ENCODE results near the gene DIDO1.

DIDO1 gene

DNA sequence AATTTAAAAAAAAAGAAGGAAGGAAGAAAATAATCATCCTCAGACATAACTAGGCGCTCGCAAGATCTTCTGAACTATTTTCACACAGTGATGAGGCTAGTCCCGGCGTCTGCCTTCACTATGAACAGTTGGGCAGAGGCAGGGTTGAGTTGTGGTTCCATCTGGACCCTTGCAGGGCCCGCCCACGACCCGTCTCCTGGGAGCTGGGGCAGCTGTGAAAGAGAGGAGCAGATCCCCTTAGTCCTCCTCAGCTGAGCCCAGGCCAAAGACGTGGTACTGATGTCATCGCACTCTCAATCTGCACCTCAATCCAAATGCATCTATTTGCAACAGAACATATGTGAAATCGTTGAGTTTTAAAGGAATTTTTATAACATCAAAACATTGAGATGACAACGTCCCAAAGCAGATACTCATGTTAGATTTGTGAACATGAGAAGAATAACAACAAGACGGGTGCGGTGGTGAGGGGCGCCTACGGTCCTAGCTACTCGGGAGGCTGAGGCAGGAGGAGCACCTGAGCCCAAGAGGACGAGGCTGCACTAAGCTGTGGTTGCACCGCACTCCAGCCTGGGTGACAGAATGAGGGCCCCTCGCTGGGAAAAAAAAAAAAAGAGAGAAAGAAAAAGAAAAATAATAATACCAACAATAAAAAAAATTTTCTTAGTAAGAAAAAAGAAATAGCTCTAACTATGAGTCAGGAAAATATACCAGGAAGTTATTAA is 80.0 kb downstream of the DIDO1 start:
- no peak for FAIRE-seq

- no peak for FAIRE-seq
These were observed 80.7 kb downstream of the DIDO1 start for GRCh38 chr20:62845416-62846160.

- FAIRE-seq = no peak
These were observed 82.1 kb downstream of the DIDO1 start for GRCh38 chr20:62844182-62844581.

- no peak for FAIRE-seq
These were observed 82.6 kb downstream of the DIDO1 start for GRCh38 chr20:62843656-62844055.

DNA sequence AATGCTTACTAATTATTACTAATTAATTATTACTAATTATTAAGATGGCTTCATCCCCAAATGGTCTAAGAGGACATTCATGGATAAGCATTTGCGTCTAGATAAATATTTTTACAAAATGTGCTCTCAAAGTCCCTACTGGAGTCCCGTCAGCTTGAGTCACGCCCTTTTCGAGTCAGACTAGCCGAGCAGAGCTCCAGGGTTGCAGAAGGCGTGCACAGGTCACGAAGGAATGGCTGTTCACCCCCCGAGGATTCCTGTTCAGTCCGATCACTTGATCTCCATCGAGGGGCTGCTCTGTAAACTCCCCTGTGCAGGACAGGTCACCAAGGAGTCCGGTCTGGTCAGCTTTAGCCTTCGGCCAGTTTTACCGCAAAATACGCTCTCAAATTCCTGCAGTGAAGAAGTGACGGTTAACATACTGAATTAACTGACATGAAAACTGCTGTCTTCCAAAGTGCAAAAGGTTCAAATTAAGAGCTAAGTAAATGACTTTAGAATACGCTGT is 84.5 kb downstream of the DIDO1 start:
- no peak for FAIRE-seq

DNA sequence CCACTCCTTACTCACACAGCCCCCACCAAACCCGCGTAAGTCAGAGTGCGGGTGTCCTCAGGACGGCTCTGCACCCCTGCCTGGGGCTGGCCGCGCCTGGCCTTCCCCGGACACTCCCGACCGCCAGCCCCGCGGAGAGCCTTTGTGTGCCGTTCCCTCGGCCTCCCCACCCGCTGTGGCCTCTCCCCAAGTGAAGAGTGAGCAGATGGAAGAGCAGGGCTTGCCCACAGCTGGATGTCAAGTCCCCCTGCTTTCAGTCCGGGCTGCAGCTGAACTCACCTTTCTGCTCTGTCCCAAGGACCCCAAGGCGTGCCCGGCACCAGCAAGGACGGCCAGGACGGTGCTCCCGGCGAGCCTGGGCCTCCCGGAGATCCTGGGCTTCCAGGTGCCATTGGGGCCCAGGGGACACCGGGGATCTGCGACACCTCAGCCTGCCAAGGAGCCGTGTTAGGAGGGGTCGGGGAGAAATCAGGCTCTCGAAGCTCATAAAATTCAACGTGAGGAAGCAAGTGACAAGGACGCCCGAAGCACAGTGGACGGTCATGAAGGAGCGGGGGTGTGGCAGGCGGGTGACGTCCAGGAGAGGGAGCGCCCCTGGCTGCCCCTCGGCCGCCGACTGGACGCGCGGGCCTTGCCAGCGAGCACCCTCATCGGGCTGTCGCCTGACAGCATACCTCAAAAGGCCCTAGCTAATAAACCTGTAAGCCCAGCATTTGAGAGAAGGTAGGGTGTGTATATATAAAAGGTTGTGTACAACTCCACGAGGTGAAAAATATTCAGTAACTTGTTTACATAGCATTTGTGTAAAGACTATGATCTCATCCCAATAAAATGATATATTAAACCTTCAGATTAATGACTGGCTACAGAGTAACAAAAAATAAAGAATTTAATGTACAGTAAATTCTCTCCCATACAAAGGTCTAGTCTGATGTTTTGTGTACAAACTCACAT is 85.8 kb downstream of the DIDO1 start:
- FAIRE-seq = no peak

- FAIRE-seq = no peak
These were observed 86.5 kb downstream of the DIDO1 start for GRCh38 chr20:62839816-62840215.

- no peak for FAIRE-seq
These were observed 87.0 kb downstream of the DIDO1 start for GRCh38 chr20:62839261-62839660.

DNA sequence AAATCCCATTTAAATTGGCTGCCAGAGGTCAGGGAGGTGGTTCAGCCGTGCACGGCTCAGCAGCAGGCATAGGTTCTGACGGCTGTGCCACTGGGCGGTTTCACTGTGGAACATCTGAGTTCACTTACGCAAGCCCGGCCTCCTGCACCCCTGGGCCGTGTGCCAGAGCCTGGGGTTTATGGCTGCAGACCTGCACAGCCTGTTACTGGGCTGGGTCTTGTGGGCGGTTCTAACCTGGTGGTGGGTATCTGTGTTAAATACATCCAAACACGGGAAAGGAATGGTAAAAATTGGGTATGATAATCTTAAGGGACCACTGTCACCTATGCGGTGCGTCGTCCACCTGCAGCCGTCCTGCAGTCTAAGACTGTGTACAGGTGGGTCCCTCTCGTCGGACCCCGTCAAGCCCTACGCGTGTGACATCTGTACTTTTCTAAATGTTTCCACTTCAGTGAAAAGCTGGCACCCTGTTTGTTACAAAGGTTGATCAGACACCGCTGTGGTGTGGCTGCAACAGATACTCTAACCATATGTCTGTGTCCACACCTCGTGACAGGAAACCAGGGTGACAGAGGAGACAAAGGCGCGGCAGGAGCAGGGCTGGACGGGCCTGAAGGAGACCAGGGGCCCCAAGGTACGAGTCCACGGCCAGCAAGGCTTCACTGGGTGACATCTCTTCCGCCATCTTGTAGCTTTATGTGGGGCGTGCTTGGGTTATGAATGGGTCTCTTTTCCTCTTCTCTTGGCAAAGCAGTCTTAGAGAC is 88.0 kb downstream of the DIDO1 start:
- FAIRE-seq = no peak

GRCh38 chr20:62837790-62838127 is 88.5 kb downstream of the DIDO1 start:
- no peak for FAIRE-seq

GRCh38 chr20:62836967-62837490 is 89.3 kb downstream of the DIDO1 start:
- FAIRE-seq = no peak

- FAIRE-seq = no peak
These were observed 90.1 kb downstream of the DIDO1 start for GRCh38 chr20:62835931-62836861.

DNA sequence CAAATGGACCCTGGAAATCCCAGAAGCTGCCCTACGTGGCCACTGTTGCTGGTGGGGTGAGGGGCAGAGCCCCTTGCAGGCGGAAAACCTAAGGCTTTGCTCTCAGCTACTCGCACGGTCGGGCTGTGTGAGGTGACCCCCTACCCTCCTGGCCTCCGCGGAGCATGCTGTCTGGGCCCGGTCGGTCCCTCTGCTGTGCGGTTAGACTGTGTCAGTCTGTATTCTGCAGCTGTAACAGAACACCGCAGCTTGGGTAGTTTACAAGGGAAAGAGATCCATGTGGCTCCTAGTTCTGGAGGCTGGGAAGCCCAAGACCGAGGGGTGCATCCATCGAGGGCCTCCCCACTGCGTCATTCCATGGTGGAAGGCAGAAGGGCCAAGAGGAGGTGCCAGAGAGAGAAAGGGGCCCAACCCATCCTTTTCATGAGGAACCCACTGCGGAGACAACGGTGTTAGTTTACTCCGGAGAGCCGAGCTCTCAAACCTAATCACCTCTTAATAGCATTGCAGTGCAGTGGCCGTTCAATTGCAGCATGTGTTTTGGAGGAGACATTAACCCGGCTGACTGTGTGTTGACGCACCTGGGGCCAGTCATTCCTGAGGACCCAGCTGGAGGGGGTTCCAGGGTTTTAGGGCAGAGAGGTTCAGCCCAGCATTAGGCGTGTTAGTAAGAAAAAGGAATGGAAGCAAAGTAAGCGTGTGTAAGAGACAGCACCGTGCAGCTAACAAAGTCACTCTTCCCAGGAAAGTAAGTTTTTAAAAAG is 91.2 kb downstream of the DIDO1 start:
- no peak for FAIRE-seq

GRCh38 chr20:62832951-62833391 is 93.3 kb downstream of the DIDO1 start:
- no peak for FAIRE-seq

- no peak for FAIRE-seq
These were observed 93.9 kb downstream of the DIDO1 start for GRCh38 chr20:62832212-62832922.

GRCh38 chr20:62831854-62832211 is 94.5 kb downstream of the DIDO1 start:
- no peak for FAIRE-seq

GRCh38 chr20:62831361-62831788 is 94.9 kb downstream of the DIDO1 start:
- FAIRE-seq = no peak

GRCh38 chr20:62830821-62831220 is 95.5 kb downstream of the DIDO1 start:
- FAIRE-seq = no peak

DNA sequence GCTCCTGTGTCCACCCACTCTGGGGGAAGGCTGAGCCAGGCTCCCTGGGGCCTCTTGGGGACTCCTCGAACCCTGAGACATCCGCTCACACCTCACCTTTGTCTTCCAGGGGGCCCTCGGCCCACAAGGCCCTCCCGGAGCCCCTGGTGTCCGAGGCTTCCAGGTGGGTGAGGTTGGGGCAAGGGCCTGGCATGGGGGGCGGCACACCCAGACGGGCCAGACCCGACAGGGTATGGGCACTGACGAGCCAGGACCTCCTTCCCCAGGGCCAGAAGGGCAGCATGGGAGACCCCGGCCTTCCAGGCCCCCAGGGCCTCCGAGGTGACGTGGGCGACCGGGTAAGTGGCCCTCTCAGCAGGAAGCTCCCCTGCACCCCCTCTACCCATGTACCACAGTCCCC is 96.1 kb downstream of the DIDO1 start:
- no peak for FAIRE-seq

Measured in A204.1 (cell line).